ENCODE results near the gene CHURC1. TPM values are rescaled to one million over a fixed set of nuclear protein-coding genes. Genes with fewer than 3 reads are reported as not detected.

Gene CHURC1
- total RNA-seq, 1 donor from 2014 or later: 52.5 TPM

DNA sequence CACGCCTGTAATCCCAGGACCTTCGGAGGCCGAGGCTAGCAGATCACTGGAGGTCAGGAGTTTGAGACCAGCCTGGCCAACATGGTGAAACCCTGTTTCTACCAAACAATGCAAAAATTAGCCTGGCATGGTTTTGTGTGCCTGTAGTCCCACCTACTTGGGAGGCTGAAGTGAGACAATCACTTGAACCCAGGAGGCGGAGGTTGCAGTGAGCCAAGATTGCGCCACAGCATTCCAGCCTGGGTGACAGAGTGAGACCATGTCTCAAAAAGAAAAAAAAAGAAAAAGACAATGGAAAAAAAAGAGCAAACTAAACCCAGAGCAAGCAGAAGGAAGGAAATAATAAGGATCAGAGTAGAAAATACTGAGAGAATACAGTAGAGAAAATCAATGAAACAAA, 5.4 kb downstream of the CHURC1 start:
- H3K27ac ChIP-seq: no peak overlapping the region
- H3K9me3 ChIP-seq: no peaks in the 10 kb centered on the region
- H3K27me3 ChIP-seq: no peaks in the 10 kb centered on the region
- H3K4me3 ChIP-seq: no peak overlapping the region
- TF ChIP-seq, protein P1, sequence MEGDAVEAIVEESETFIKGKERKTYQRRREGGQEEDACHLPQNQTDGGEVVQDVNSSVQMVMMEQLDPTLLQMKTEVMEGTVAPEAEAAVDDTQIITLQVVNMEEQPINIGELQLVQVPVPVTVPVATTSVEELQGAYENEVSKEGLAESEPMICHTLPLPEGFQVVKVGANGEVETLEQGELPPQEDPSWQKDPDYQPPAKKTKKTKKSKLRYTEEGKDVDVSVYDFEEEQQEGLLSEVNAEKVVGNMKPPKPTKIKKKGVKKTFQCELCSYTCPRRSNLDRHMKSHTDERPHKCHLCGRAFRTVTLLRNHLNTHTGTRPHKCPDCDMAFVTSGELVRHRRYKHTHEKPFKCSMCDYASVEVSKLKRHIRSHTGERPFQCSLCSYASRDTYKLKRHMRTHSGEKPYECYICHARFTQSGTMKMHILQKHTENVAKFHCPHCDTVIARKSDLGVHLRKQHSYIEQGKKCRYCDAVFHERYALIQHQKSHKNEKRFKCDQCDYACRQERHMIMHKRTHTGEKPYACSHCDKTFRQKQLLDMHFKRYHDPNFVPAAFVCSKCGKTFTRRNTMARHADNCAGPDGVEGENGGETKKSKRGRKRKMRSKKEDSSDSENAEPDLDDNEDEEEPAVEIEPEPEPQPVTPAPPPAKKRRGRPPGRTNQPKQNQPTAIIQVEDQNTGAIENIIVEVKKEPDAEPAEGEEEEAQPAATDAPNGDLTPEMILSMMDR (IDR thresholded peaks at IDR 0.05): no peak
- peak; percentile 75 for DNase-seq
- H3K36me3 ChIP-seq: peaks cover 9% of the 10 kb centered on the region
- ATAC-seq: peak; percentile 31
- H3K4me1 ChIP-seq: peaks cover 26% of the 10 kb centered on the region
- intact Hi-C loops (cut with DNase I): no loop called here

DNA sequence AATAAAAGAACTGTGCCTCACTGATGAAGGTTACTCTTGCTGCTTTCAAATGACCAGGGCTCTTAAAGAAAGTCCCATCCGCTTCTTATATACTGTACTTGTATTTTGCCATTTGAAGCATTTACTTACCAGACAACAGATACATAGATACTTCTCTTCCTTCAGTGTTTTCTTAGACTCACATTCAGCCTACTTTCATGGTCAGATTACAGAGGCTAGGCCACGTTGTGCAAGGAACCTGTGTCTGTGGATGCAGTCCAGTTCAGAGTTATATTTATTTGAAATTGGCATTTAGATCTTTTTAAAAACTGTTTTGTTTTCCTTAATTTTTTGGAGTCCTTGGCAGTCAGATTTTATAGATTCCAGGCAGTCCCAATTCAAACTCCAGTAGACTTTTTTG, 6.2 kb downstream of the CHURC1 start:
- TF ChIP-seq, protein P1 (IDR thresholded peaks at IDR 0.05): no peak
- Histone ChIP-seq H3K9me3 (no peaks in the 10 kb centered on the region), H3K27me3 (no peaks in the 10 kb centered on the region), H3K4me3 (no peak overlapping the region), H3K4me1 (peaks cover 21% of the 10 kb centered on the region), H3K36me3 (peaks cover 17% of the 10 kb centered on the region), H3K27ac (no peak overlapping the region)
- ATAC-seq: no peak
- DNase-seq: no peak
- intact Hi-C loops (cut with DNase I): no loop called here

DNA sequence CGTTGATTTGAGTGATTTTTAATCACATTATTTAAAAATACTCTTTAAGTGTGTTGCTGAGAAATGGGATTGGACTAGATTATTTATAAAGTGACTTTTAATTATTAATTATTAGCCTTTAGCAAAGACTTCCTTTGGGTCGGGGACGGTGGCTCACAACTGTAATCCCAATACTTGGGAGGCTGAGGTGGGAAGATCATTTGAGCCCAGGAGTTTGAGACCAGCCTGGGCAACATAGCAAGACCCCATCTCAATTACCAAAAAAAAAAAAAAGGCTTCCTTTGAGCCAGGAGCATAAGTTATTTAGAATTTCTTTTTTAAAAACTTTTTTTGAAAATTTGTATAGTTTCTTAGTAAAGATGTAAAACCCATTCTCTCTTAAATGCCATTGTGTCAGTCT, 8.8 kb downstream of the CHURC1 start:
- H3K27ac ChIP-seq: no peak overlapping the region
- intact Hi-C loops (cut with DNase I): no loop called here
- no peak overlapping the region for H3K4me3 ChIP-seq
- H3K27me3 ChIP-seq: no peaks in the 10 kb centered on the region
- ATAC-seq (no peak), DNase-seq (no peak)
- peaks cover 42% of the 10 kb centered on the region for H3K36me3 ChIP-seq
- TF ChIP-seq, protein P1 (IDR thresholded peaks at IDR 0.05): no peak
- H3K4me1 ChIP-seq: peaks cover 12% of the 10 kb centered on the region
- no peaks in the 10 kb centered on the region for H3K9me3 ChIP-seq

DNA sequence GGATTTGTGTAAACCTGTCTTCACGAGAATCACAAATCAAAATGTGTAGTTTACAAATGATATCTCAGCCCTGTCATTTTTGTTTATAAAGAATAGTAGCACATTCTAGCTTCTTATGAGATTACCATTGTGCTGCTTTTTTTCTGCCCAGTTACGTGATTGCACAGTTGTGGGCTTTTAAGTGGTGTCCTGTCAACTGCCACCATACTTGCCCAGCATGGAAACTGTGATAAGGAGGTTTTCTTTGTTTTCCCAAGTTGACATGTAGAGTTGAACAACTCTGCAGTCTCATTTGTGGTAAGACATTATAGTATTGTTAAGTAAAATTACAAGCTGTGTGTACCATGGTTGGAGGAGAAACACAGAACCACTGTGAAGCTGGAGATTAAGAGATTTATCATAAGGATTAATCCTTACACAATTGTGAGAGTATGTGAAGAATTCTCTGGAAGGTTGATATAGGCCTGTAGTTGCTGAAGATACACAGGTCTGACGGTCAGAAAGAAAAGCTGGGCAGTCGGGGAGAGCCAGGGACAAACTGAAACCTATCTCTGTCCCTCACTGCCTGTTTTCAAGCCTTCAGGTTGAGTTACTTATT, 12.2 kb downstream of the CHURC1 start:
- TF ChIP-seq, protein P1 (IDR thresholded peaks at IDR 0.05): no peak
- intact Hi-C loops (cut with DNase I): no loop called here
- Histone ChIP-seq H3K27ac (no peak overlapping the region), H3K36me3 (peaks cover 66% of the 10 kb centered on the region), H3K4me1 (peaks cover 5% of the 10 kb centered on the region), H3K27me3 (no peaks in the 10 kb centered on the region), H3K9me3 (no peaks in the 10 kb centered on the region), H3K4me3 (no peak overlapping the region)
- DNase-seq: no peak
- no peak for ATAC-seq

DNA sequence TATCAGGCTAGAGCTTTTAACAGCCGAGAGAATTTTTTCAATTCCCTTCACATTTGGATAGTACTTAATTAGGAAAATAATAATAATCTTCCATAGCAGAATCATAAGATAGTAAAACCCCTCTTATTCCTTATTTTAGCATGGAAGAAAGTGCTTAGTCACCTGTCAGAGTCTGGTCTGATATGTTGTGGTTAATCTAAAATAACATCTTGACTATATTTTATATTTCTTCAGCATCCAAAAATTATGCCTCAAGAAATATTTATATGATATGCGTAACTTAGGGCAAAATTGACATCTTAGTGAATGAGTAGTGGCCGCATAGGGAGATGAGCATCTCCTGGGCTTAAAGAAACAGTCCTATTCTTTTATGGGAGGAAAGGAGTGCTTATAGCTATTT, 12.8 kb downstream of the CHURC1 start:
- no peaks in the 10 kb centered on the region for H3K27me3 ChIP-seq
- TF ChIP-seq, protein P1 (IDR thresholded peaks at IDR 0.05): no peak
- peaks cover 5% of the 10 kb centered on the region for H3K4me1 ChIP-seq
- H3K4me3 ChIP-seq: no peak overlapping the region
- no peaks in the 10 kb centered on the region for H3K9me3 ChIP-seq
- no peak overlapping the region for H3K27ac ChIP-seq
- intact Hi-C loops (cut with DNase I): no loop called here
- ATAC-seq: no peak
- DNase-seq: no peak
- peaks cover 72% of the 10 kb centered on the region for H3K36me3 ChIP-seq

Measured in upper lobe of right lung (tissue), 1 donor.